HL-60 (cell line): ENCODE measurements around the gene DNAL4.

ENCODE experiments used
- GABPA ChIP-seq: IDR thresholded peaks from 2 replicates; pipeline ENCODE4 v1.6.1; 2012; ENCODE audit warnings: low read depth
- POLR2AphosphoS5 ChIP-seq: IDR thresholded peaks from 2 replicates; pipeline ENCODE4 v1.6.1; 2012; ENCODE audit warnings: low read depth
- TF ChIP-seq, protein P1 (sequence below): IDR thresholded peaks from one replicate; pipeline ENCODE4 v1.5.1; 2011; ENCODE audit warnings: low read length, control low read depth, inconsistent platforms; ENCODE audit not compliant: insufficient read depth

DNA sequence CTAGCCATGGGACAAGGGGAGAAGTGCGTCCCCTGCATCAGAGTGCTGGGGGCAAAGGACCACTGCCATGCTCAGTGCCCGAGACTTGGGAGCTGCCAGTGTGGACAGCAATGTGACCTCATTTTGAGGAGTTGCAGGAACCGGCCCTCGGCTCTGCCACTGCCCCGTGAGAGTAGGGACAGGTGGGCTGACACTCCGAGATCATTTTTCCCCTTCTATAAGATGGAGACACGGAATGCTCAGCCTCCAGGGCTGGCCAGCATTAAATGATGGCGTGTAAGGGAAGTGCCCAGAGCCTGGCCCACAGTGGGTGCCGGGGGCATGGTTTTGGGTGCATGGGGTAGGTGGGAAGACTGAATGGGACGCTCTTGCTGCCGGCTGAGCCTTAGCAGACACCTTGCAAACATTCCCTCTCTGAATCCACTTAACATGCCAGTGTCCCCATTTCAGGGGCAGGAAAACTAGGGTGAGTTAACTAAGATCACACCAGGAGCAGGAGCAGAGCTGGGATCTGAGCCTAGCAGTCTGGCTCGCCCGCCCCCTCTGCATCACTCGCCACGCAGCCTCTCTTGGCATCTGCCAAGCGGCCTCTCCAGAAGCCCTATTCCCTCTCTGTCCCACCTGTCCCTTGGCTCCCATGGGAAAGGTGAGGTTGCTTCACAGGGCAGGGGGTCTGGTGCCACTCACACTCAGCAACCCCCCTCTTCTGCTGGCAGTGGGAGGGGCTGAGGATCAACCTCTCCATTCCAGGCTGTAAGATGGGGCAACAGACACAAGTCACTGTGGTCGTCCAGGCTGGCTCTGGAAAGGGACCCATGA lies 36.3 kb upstream of the DNAL4 start:
- TF ChIP-seq, protein P1, sequence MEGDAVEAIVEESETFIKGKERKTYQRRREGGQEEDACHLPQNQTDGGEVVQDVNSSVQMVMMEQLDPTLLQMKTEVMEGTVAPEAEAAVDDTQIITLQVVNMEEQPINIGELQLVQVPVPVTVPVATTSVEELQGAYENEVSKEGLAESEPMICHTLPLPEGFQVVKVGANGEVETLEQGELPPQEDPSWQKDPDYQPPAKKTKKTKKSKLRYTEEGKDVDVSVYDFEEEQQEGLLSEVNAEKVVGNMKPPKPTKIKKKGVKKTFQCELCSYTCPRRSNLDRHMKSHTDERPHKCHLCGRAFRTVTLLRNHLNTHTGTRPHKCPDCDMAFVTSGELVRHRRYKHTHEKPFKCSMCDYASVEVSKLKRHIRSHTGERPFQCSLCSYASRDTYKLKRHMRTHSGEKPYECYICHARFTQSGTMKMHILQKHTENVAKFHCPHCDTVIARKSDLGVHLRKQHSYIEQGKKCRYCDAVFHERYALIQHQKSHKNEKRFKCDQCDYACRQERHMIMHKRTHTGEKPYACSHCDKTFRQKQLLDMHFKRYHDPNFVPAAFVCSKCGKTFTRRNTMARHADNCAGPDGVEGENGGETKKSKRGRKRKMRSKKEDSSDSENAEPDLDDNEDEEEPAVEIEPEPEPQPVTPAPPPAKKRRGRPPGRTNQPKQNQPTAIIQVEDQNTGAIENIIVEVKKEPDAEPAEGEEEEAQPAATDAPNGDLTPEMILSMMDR, result no peak
- TF ChIP-seq POLR2AphosphoS5 (no peak), GABPA (no peak)
